Mesothelial cell of epicardium (in vitro differentiated cells): Measurements from ENCODE around the gene CHTF18. TPM values are rescaled to one million over a fixed set of nuclear protein-coding genes. Genes with fewer than 3 reads are reported as not detected.
"Not testable (repeated sequence)": the region's sequence is repeated elsewhere in the genome, so short reads cannot be mapped to it uniquely, and the experiment has no call there.

Experiments
- DNase-seq, 2 experiments: peaks; one replicate each; pipeline ENCODE4 v3.0.0; 2021; ENCODE audit warnings: low spot score in 2 of 2; ENCODE audit not compliant: unreplicated experiment in 2 of 2
- H3K27ac Mint-ChIP-seq: 2 replicates; pipeline ENCODE4 v1.8.0; 2021; ENCODE audit warnings: mixed read lengths
- H3K27me3 Mint-ChIP-seq: 2 replicates; pipeline ENCODE4 v1.8.0; 2021; ENCODE audit warnings: low read depth, mixed read lengths
- H3K36me3 Mint-ChIP-seq: 2 replicates; pipeline ENCODE4 v1.8.0; 2021; ENCODE audit warnings: mixed read lengths
- H3K4me1 Mint-ChIP-seq: 2 replicates; pipeline ENCODE4 v1.8.0; 2021; ENCODE audit warnings: mixed read lengths
- H3K4me3 Mint-ChIP-seq: 2 replicates; pipeline ENCODE4 v1.8.0; 2021; ENCODE audit warnings: mild to moderate bottlenecking, moderate library complexity, mixed read lengths
- H3K9me3 Mint-ChIP-seq: 2 replicates; pipeline ENCODE4 v1.8.0; 2021; ENCODE audit warnings: mixed read lengths
- CTCF ChIP-seq: fragments of 200-600 bp; sonication (generic); IDR thresholded peaks from one replicate; pipeline ENCODE4 v1.5.0; 2021; ENCODE audit warnings: antibody characterized with exemption; ENCODE audit not compliant: unreplicated experiment
- total RNA-seq: library from RNA; stranded (reverse); gene quantifications from 3 replicates; pipeline ENCODE4 v1.2.1, GENCODE V29; 2021

CHTF18 gene
- total RNA-seq, 1 donor from 2014 or later, result 89.2 TPM

- Mint-ChIP-seq H3K27me3 (no peaks in the 10 kb centered on the region), H3K9me3 (peaks cover 14% of the 10 kb centered on the region), H3K27ac (no peak overlapping the region), H3K4me1 (no peaks in the 10 kb centered on the region), H3K4me3 (no peak overlapping the region), H3K36me3 (no peaks in the 10 kb centered on the region)
- DNase-seq, result no peak
- TF ChIP-seq CTCF, result no peak
Observed at GRCh38 chr16:835373-835772, 47.0 kb downstream of the CHTF18 start.

GRCh38 chr16:836221-836620 lies 47.8 kb downstream of the CHTF18 start:
- Mint-ChIP-seq H3K4me3 (no peak overlapping the region), H3K36me3 (no peaks in the 10 kb centered on the region), H3K4me1 (no peaks in the 10 kb centered on the region), H3K27ac (no peak overlapping the region), H3K27me3 (no peaks in the 10 kb centered on the region), H3K9me3 (peaks cover 14% of the 10 kb centered on the region)
- no peak for DNase-seq
- no peak for TF ChIP-seq CTCF

GRCh38 chr16:836822-837221 lies 48.4 kb downstream of the CHTF18 start:
- DNase-seq, H3K27ac Mint-ChIP-seq, H3K4me1 Mint-ChIP-seq, H3K36me3 Mint-ChIP-seq, H3K4me3 Mint-ChIP-seq, H3K27me3 Mint-ChIP-seq: not testable (repeated sequence)
- H3K9me3 Mint-ChIP-seq, result peaks cover 14% of the 10 kb centered on the region

- Mint-ChIP-seq H3K27ac (no peak overlapping the region), H3K27me3 (no peaks in the 10 kb centered on the region), H3K36me3 (no peaks in the 10 kb centered on the region), H3K4me1 (no peaks in the 10 kb centered on the region), H3K9me3 (peaks cover 14% of the 10 kb centered on the region), H3K4me3 (no peak overlapping the region)
- no peak for DNase-seq
- TF ChIP-seq CTCF, result no peak
Observed at GRCh38 chr16:838741-839140, 50.3 kb downstream of the CHTF18 start.

- no peak for DNase-seq
- no peaks in the 10 kb centered on the region for H3K27me3 Mint-ChIP-seq
- no peak for TF ChIP-seq CTCF
- H3K9me3 Mint-ChIP-seq, result peaks cover 6% of the 10 kb centered on the region
- H3K36me3 Mint-ChIP-seq, result no peaks in the 10 kb centered on the region
- no peaks in the 10 kb centered on the region for H3K4me1 Mint-ChIP-seq
- no peak overlapping the region for H3K27ac Mint-ChIP-seq
- H3K4me3 Mint-ChIP-seq, result no peak overlapping the region
Observed at GRCh38 chr16:839643-840408, 51.4 kb downstream of the CHTF18 start.

GRCh38 chr16:840561-841454 lies 52.4 kb downstream of the CHTF18 start:
- no peaks in the 10 kb centered on the region for H3K4me1 Mint-ChIP-seq
- H3K27me3 Mint-ChIP-seq, result no peaks in the 10 kb centered on the region
- DNase-seq, result no peak
- H3K4me3 Mint-ChIP-seq, result no peak overlapping the region
- H3K9me3 Mint-ChIP-seq, result peaks cover 10% of the 10 kb centered on the region
- no peak for TF ChIP-seq CTCF
- no peaks in the 10 kb centered on the region for H3K36me3 Mint-ChIP-seq
- H3K27ac Mint-ChIP-seq, result no peak overlapping the region
